Measurements from ENCODE around the gene RARB.
A peak's percentile ranks its signal among the peaks of the same experiment; 100 is the strongest.

The RARB gene

DNA sequence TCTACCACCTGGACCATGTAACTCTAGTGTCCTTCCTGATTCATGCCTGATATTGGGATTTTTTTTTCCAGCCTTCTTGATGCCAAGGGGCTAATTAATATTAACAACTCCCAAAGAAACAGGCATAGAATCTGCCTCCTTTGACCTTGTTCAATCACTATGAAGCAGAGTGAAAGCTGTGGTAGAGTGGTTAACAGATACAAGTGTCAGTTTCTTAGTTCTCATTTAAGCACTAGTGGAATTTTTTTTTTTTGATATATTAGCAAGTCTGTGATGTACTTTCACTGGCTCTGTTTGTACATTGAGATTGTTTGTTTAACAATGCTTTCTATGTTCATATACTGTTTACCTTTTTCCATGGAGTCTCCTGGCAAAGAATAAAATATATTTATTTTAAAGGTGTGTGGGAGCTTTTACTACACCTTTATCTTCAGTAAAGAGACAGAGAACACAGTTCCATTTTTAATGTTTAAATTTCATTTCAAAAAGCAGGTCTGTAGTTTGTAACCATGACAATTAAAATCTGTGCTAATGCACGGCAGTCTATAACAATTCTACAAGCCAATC is 169.6 kb downstream of the RARB start:
- H3K4me3 ChIP-seq = no peak overlapping the region
- H3K27ac ChIP-seq = no peak overlapping the region
- TF ChIP-seq, protein P1, sequence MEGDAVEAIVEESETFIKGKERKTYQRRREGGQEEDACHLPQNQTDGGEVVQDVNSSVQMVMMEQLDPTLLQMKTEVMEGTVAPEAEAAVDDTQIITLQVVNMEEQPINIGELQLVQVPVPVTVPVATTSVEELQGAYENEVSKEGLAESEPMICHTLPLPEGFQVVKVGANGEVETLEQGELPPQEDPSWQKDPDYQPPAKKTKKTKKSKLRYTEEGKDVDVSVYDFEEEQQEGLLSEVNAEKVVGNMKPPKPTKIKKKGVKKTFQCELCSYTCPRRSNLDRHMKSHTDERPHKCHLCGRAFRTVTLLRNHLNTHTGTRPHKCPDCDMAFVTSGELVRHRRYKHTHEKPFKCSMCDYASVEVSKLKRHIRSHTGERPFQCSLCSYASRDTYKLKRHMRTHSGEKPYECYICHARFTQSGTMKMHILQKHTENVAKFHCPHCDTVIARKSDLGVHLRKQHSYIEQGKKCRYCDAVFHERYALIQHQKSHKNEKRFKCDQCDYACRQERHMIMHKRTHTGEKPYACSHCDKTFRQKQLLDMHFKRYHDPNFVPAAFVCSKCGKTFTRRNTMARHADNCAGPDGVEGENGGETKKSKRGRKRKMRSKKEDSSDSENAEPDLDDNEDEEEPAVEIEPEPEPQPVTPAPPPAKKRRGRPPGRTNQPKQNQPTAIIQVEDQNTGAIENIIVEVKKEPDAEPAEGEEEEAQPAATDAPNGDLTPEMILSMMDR (IDR thresholded peaks at IDR 0.05) = no peak
- no peak for DNase-seq (ENCODE audit: low spot score)

DNA sequence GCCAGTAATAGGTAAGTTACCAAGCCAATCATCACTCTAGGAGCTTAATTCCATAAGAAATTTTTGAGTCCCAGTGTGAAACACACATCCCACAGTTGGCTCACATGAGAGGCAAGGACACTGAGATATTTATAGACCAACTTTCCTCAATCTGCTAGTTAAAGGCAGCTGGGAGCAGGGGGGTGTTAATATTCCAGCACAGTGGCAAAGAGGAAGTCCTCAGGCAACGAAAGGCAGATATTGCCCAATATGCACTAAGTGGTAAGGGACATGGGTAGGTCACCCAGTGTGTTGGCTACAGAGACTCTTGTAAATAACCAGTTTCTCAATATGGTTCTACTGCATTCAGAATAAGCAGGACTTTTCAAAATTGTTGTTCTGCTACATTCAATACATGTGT is 175.6 kb downstream of the RARB start:
- DNase-seq (ENCODE audit: low spot score) = no peak
- TF ChIP-seq, protein P1 (IDR thresholded peaks at IDR 0.05) = no peak
- Histone ChIP-seq H3K27ac (peak overlapping the region in 1 of 2 donors; percentile 49), H3K4me3 (no peak overlapping the region)

DNA sequence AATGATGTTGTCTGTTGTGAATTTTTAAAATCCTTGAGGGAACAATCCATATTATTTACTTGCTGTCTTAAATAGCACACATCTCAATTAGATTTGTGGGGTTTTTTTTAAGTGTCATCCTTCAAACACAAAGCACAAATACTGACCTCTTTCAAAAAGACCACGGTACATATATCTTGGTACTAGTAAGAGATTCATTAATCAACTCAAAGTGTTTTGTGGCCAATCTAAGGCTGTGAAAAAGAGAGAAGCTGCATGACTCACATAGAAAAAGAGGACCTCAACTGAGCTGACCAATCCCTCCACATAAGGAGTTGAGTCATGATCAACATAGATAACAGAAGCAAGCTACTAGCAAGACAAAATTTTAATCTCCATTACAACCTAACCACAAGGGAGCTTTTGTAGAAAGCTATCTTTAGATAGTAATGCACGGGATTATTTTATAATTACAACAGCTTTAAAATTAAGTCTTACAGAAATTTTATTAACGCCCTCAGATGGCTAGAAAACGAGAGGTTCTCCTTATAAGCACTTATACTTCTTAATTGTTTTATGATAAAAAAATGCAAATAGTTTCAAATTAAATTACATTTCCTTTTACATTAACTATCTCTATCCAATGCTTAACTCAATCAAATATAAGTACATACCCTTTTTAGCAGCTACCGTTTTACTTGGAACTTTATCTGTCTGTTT is 176.2 kb downstream of the RARB start:
- peak overlapping the region in 1 of 2 donors; percentile 49 for H3K27ac ChIP-seq
- no peak for DNase-seq (ENCODE audit: low spot score)
- no peak overlapping the region for H3K4me3 ChIP-seq
- TF ChIP-seq, protein P1 (IDR thresholded peaks at IDR 0.05) = no peak

DNA sequence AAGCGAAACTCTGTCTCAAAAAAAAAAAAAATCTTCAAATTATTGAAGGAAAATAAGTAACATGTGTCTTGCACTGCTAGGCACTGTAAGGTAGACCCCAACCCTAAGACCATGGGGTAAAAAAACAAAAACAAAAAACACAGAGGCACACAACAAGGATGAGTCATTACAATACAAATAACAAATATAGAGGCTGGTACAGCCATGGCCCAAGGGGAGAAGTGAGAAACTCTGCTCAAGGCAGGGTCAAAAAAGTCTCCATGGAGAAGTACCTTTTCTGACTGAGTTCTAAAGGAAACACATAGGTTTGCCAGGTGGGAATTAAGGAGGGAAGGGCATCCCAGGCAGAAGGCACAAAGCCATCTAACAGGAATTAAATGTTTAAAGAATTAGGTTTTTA is 182.1 kb downstream of the RARB start:
- no peak for DNase-seq (ENCODE audit: low spot score)
- TF ChIP-seq, protein P1 (IDR thresholded peaks at IDR 0.05) = no peak
- H3K4me3 ChIP-seq = no peak overlapping the region
- H3K27ac ChIP-seq = no peak overlapping the region

DNA sequence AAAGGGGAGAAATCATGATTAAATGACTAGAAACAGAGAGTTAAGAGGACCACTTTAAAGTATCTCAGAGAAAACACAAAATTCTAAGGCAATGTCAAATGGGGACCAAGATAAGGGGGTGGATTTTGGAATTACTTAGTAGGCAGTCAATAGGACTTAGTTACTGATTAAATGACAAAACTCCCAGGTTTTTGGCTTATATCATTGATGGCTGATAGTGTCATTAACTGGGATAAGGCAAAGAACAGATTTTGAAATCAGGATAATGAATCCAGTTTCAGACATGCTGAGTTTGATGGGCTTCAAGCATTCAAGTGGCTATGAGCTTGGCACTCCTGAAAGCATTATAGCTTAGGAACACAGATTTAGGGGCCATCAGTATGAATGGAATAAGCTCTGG is 182.7 kb downstream of the RARB start:
- TF ChIP-seq, protein P1 (IDR thresholded peaks at IDR 0.05) = no peak
- Histone ChIP-seq H3K4me3 (no peak overlapping the region), H3K27ac (no peak overlapping the region)
- DNase-seq (ENCODE audit: low spot score) = no peak

DNA sequence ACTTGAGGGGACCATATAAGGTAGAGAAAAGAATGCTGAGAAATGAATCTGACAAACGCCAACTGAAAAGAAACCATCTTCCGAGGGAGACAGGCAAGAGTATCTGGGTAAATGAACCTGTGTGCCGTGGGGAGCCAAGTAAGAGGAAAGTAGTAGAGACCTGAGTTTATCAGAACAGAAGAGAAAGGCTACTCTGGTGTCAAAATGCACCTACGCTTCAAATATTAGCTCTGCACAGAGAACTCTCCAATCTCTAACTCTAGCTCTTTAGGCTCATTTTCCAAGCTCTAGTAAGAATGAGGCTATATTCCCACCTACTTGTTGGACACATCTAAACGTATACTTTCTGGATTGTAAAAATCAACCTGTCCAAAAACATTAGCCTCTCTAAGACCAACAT is 183.1 kb downstream of the RARB start:
- no peak for DNase-seq (ENCODE audit: low spot score)
- TF ChIP-seq, protein P1 (IDR thresholded peaks at IDR 0.05) = no peak
- H3K4me3 ChIP-seq = no peak overlapping the region
- H3K27ac ChIP-seq = no peak overlapping the region

DNA sequence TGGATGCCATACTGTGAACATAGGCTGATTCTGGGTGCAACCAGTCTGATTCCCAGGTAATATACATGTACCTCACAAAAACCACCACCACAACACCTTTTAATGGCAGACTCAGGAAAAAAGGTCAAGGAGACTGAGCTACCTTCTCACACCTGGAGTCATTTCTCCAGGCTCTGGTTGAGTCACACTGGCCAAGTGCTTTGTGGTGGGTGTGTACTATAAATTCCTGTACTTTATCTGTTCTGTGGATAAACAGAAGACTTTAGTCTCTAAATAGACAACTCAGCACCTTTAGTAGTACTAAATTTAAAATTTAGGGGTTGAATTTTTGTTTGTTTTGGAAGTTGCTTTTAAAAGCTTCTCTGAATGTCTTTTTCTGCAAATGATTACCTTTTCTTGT is 190.0 kb downstream of the RARB start:
- no peak for DNase-seq (ENCODE audit: low spot score)
- Histone ChIP-seq H3K27ac (no peak overlapping the region), H3K4me3 (no peak overlapping the region)
- TF ChIP-seq, protein P1 (IDR thresholded peaks at IDR 0.05) = no peak

Measured in coronary artery (tissue), 2 donors.